COLO668 (cell line): ENCODE measurements around the gene LPP.

Experiments
- DNase-seq: peaks from one replicate; lab custom pipeline; 2025; ENCODE audit not compliant: unreplicated experiment; lab: John Stamatoyannopoulos, UW

LPP gene

DNA sequence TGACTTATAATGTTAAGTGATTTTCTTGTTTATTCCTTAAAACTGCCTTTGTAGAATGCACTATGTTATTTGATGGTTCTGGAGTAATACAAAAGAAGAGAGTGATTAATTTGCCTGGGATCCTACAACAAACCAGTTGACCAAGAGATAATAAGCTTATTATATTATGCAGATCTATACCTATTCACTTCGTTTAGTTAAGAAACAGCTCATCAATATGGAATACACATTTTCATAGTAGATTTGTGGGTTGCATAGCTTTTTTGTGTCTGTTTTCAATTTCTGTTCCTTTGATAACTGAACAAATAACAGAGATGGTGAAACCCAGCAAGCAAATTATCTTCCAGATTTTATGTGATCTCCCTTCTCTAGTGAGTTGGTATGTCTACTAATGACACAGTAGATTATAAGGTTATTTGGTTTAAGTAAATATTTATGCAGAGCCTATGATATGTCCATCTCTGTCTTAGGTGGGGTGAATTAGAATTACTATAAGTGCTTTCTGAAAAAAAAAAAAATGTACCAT is 574.5 kb downstream of the LPP start:
- DNase-seq: no peak

DNA sequence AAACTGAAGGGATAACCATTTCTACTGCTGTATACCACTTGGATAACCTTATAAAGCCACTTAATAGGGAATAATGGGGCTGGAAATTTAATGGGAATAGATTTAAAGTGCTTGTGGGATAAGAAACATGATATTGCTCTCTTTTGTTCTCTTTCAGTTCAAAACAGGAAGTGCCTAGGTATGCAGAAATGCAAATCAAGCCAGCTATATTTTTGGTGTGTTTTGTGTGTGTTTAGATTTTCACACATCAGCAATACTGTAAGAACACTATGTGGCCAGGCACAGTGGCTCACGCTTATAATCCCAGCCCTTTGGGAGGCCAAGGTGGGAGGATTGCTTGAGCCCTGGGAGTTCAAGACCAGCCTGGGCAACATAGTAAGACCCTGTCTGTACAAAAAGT is 575.5 kb downstream of the LPP start:
- no peak for DNase-seq

DNA sequence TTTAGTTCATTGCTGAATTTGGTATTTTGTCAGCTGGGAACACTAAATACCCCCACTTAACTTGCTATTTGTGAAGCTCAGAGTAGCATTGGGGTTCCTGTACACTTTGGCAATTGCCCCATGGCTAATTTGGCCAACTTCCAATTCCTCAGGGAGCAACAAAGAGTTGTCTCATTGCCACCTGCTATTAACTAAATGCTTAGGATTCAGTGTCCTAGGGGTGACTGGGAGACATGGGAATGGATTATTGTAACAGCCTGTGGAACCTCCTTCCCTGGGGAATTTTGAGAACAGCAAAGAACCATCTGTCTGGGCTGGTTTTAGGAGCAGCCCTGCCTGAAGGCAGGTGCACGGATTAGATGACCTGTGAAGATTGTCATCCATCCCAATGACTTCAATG is 580.4 kb downstream of the LPP start:
- peak; percentile 59 for DNase-seq

DNA sequence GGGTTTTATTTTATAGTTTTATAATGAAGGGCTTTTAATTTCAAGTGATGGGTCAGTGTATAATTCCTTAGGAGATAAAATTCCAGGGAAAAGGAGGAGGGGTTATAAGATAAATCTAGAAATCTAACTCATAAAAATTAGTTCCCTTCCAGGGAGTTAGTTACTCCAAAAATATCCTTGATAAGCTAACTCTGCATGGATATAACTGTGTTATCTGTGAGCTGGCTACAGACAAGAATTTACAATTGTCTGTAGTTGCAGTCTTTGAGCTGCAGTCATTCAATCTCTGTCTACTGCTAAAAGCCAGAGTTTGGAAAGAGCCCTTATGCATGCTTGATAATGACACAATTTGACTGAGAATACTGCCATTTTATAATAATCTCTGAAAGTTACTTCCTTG is 585.6 kb downstream of the LPP start:
- no peak for DNase-seq

DNA sequence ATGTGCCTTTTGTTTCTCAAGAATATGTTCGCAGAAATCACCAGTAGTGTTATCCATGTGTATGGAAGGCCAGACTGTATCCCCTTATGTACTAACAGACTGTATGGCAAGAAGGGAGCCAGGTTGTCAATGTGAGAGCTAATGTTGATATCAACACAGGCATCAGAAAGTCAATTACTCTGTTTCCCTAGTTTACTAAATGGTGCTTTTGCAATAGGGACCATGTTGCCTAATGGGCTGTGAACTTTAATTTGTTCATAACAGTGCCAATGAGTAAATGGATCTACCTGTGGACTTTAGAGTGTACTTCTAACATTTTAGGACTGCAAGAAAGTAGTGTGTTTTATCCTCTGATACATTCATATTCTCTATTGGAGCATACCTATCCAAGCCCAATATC is 586.1 kb downstream of the LPP start:
- no peak for DNase-seq

DNA sequence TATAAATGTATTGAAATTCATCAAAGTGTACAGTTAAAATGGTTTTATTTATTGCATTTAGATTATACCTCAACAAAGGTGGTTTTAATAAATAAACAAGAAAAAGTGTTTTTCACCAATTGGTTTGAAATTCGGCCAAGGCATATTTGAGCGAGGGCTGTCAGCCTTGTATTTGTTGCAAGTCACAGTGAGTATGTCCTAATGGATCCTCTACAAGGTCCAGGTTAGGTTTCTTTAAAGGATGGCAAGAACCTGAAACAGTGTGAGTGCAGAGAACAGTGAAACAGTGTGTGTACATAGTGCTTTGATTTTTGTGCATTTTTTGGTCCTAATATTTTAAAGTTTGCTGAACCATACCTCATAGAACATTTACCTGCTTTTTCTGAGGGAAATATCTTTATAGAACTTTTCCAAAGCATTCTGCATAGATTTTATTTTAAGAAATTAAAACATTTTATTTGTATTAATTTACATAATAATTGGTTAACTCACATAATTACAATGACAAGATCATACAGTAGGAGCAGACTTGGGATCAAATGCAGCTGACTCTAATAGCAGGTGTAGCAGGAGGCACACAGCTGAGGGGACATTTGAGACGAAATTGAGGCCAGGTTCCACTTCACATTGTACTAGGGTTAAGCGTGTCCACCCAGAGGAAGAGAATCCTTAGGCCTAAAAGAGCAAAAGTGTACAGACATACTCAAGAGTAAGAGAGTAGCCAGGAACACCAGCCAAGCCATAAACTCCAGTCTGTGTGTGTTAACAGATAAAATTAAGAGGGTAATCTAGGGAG is 589.0 kb downstream of the LPP start:
- DNase-seq: no peak

DNA sequence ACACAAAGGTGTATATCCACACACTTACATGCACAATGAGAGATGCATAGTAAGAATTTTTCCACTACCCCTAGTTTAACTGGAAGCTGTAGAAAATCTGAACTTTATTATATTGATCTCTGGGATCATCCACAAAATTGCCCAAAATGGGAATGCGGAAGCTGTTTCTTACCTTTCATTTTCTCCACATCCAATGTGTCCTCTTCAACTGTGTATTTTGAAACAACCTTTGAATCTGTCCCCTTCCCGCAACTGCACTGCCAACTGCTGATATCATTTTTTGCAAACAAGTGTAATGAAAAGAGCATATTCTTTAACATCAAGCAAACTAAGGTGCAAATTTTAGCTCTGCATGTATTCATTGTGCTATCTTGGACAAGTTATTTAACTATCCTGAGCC is 590.2 kb downstream of the LPP start:
- DNase-seq: no peak

DNA sequence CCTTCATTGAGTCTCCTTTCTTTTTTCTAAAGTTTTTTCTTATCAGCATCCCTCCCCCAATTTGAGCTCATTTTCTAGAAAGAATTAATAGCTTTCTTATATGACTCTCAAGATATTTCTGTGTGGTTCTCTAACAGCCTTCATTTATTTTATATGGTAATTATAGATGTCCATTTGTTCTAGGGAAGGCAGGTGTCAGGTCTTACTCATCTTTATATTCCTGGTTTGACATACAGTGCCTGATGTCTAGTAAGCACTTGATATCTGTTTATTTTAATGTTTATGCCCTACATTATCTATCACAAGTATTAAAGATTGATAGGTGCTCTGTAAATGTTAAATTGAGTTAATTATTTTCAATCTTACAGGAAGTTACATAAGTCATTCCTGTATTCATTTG is 591.1 kb downstream of the LPP start:
- no peak for DNase-seq

DNA sequence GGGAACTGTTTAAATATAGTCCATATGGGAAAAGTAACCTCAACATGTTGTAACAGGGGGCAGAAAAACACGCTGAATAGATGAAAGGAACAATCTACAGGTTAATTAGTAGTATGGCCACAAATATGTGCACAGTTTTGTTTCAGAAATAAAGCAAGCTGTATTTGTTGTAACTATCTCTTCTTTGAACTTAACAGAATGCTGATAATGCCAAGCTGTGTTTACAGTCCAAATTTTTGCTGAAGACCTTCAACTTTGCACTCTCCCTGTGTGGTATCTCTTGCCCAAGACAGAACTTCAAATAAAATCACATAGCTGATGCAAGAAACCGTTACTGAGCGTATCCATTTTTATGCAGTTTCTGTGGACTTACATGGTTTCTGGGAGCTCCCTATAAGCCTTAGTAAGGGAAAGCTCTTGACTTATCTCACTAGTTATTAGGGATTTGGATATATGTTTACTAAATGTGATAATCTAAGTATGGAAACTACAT is 592.4 kb downstream of the LPP start:
- no peak for DNase-seq

DNA sequence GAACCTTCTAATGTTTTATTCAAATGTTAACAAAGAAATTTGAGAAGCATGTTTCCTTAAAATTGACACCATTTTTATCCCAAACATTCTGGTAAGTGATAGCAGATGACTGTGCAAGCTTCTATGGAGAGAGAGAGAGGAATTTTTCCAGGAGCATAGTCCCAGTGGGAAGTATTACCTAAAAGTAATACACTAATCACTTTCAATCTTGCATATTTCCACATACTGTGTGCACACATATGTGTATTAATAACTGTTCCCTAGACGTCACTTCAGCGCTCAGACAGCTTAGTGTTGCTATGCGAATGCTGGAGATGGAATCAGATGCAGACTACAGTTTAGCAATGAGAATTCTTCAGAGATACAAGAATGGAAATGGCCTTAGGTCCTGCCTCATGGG is 593.5 kb downstream of the LPP start:
- no peak for DNase-seq

DNA sequence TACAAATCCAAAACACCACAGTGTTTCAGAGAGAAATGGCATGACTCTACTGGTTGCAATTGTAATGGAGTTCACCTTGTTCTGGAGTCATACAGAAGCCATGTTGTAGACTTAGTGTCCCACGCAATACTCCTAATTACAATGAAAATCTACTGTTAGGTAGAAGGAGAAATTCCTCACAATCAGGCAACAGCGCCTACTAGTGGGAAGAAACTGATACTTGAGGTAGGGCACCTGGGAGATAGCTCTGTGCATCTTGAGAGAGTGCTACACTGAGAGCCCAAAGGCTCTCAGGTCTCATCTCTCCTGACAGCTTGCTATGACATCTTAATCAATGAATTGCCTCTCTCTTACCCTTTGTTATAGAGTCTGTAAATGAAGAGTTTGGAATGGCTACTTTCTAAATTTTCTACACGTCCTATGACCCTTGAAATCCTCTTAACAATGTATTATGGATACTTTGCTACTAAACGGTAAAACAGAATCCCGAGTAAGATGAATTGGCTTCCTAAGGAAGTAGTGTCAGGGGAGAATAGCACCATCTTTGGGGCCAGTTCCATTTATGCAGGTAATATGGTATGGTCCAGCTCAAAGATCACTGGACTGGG is 595.2 kb downstream of the LPP start:
- DNase-seq: peak; percentile 1

DNA sequence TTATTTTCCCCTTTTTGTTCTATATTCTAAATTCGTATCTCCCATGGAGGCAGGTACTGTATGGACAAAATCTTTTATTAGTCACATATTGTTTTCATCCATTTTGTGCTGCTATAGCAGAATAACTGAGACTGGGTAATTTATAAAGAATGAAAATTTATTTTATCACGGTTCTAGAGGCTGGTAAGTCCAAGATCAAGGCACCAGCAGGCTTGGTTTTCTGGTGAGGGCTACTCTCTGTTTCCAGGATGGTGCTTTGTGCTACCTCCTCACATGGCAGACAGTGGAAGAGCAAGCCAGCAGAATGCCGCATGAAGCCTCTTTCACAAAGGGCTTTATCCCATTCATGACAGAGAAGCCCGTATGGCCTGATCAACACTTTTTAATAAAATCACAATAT is 595.9 kb downstream of the LPP start:
- no peak for DNase-seq

DNA sequence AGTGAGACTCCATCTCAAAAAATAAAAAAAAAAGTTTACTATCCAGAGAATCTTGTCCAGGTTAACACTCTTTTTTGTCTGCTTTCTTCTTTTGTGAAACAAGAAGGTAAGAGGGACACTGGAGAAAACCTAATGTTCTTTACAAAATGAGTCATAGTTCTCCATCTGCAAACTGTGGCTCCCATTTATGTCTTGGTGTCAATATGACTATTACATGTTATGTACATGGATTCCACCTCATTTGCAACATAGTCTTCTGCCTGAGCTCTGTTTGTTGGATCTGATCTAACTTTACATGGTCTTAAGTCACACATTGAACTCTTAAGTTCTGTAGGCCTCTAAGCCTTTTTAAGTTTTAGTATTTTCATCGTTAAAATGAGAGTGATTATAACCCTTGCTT is 596.7 kb downstream of the LPP start:
- DNase-seq: no peak

DNA sequence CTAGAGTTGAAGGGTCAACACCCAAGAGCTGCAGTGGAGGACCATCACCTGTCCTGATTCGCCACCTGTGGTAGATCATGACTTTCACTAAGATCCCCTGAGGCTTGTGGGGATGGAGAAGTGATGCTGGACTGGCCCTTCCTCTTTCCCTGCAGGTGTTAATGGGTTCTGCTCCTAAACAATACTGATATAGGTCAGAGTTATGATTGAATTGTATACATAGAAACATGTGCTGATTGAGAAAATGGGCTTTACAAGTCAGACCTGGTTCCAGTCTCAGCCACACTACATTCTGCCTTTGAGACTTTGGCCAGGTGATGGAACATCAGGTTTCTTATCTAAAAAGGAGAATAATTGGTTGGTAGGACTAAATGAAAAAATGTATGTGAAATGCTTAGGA is 598.9 kb downstream of the LPP start:
- DNase-seq: no peak

DNA sequence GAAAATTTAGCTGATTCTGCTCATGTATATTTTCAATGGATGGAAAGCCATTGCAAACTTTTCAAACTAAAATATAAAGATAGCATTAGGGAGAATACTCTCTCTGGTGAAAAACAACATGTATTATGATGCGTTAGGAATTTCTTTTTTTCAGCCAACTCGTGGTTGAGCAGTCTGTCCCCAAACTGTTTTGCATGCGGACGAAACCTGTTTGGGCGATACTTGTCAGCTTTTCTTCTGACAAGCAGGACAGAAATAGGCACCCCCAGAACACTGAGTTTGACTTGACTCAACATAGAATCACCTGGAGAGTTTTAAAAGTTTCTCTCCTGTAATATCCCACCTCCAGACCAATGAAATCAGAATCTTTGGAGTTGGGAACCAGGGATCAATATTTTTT is 600.3 kb downstream of the LPP start:
- no peak for DNase-seq

DNA sequence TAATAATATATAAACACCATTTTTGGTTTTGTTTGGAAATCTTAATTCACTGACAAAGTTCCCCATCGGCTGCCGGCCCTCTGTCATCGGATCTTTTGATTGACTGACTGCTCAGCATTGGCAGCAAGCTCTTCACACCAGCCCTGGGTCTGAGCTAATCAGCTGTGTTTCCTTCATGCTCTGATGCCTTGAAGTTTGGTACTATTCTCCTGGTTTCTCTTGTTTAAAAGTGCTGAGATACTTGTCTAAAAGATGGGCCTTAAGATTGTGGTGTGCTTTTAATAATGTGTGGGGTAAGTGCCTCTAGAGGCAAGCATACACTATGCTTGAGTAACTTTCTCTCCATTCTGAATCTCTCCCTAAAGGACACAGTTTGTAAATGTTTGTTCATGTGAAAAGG is 602.3 kb downstream of the LPP start:
- no peak for DNase-seq

DNA sequence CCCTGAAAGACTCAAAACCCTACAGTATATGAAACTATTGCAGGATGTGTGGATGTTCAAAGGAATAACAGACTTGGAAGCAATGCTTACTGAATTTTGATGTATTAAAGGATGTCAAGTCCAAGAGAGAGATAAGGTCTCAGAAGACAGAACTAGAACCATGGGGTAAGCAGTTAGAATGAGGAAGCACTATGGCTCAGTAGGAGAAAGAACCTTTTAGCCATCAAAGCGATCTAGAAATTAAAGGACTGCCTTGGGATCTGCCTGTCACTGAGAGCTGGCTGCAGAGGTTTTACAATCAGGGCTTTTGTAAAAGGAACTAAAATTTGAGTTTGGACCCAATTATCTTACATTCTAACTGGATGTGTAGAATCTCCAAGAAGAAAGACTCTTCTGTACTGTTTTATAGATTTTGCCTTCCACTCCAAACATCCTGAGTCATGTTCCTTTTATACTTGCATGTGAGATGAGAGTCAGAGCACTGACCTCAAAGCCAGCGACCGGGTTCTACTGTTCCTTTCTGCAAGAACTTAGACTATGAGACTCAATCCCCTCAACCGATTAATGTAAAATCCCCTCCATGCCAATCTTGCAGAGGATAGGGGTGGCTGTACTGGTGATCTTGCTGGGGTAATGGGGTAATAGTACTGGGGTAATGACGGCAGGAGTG is 605.5 kb downstream of the LPP start:
- DNase-seq: no peak

DNA sequence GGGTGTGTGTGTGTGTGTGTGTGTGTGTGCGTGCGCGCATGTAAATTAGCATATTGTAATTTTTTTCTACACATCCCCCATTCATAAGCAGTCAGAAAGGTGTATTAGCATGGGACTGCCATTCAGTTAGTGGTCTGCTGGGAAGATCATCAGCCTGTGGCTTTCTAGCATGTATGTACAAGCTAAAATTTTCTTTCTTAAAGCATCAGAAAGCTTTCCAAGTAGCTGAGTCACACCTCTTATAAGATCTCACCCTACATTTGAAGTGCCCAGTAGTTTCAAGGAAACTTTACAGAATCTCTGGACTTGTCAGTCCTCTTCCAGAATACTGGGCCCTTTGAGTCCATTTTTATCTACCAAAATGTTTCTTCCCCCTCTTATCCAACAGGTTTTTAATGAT is 606.5 kb downstream of the LPP start:
- DNase-seq: no peak

DNA sequence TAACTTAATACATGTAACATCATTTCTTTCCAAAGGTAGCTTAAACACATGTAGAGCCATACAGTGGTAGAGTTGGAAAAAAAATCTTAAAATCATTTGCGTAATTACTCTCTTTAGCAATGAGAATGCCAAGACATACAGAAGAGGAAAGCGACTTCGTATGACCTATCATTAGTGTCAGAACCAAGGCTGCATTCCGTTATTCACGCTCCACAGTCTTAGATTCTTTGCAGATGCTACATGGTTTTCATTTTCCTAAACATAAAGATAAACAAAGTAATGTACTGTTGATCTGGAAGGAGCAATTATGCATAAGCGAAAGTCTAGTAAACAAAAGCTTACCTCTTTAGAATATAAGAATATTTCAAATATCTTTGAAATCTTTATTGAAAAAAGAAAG is 607.5 kb downstream of the LPP start:
- DNase-seq: no peak

DNA sequence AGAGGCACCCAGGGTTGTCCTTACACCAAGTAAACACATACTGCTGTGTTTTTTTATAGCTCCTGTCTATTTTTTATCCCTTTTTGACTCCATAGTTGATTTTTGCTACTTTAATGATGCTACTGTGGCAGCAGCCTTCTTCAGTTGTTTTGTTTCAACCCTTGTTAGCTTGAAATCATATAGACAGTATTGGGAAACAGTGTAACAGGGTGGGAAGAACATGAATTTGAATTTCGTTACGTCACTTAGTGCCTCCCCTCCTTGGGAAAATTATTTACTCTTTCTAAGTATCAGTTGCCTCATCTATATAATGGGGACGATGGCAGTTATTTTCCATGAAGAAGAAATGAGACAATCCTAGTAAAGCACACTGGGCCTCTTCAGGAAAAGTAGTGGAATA is 608.0 kb downstream of the LPP start:
- DNase-seq: no peak

DNA sequence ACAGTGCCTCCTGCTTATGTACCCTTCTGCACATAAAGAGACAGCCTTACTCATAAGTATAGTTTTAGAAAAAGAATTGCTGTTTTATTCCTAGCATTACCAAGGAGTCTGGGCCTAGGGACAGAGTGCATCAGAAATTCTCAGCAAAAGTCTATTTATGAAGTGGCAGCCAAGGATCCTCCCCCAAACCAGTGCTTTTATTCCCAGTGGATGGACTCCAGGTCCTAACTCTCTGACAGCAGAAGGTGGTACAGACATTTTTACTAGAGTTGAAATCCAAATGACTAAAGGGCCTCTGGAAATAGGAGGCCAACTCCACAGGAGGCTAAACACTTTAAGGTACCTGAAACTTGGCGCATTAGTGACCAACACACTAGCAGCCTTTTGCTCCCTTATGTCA is 610.7 kb downstream of the LPP start:
- no peak for DNase-seq

DNA sequence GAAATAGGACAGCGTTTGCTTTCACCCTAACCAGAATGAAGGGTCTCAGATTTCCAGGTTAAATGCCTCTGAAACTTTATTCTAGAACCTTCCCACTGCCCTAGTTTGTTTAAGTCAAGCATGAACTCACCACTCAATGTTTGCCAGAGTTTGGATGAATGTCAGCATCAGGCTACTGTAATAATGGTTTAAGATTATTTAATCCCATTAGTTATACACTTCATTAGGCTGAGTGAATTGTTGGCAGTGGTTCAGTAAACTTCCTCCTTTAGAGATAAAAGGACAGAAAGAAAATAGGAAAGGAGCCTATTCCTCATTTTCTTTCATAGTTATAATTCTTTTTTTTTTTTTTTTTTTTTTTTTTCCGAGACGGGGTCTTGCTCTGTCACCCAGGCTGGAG is 615.9 kb downstream of the LPP start:
- DNase-seq: no peak
